COR-L47 (cell line): Measurements from ENCODE around the gene SLAMF6.
"Not testable (repeated sequence)": the region's sequence is repeated elsewhere in the genome, so short reads cannot be mapped to it uniquely, and the experiment has no call there.

Experiments
- DNase-seq: peaks from one replicate; lab custom pipeline; 2025; lab: John Stamatoyannopoulos, UW

The SLAMF6 gene

DNA sequence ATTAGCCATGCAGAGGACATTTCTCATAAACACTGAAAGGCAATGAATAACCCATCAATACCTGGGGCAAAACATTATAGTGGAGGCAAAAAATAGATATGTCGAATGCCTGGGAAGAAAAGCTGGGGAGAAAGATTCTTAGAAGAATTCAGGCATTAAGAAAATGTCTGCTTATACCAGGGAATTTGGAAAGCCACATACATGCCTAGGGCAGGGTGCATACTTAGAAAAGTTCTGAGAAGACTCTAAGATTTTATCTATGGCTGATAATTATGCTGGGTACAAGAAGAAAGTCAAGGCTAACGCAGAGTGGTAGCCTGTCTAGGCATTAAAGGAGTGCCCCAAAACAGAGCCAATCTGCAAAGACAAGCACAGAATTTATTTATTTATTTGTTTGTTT lies 18.4 kb downstream of the SLAMF6 start:
- no peak for DNase-seq

DNA sequence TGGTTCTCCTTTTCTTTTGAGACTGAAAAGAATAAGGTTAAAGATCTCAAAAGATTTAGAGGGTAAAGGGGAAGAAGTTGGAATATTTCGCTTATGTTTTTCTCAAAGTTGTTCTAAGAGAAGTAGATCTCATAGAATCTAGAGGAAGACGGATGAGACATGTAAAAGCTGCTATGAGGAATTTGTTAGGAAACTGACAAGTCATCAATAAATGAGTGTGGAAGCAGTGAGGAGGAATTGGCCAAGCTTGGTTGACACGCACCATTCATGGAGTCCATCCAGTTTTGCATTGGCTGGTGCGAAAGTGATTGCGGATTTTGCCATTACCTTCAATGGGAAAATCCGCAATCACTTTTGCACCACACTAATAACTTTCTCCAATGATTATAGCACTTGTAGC lies 20.0 kb downstream of the SLAMF6 start:
- no peak for DNase-seq

DNA sequence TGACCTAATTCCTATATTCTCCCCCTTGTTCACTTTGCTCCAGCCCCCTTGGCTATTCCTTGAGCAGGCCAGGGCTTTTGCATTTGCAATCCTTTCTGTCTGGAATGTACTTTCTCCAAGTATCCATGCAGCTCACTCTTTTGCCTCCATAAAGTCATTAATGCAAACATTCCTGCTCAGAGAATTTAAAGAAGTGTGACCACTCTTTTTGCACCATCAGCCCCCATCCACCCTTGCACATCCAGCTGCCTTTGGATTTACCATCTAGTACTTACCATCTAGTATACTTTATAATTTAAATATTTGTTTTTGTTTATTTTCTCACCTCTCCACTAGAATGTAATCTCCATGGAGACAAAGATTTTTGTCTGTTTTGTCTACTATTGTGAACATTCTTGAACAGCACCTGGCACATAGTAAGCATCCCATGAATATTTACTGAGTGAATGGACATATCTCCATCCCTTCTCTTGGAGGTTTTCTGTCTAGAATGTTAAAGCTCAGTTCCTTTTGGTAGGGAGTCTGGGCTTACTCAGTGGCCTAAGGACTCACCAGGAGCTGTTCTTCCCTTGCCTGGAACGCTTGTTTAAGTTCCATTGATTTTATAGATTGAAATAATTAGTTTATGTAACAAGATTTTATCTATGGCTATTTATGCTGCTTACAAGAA lies 22.6 kb downstream of the SLAMF6 start:
- DNase-seq = no peak

DNA sequence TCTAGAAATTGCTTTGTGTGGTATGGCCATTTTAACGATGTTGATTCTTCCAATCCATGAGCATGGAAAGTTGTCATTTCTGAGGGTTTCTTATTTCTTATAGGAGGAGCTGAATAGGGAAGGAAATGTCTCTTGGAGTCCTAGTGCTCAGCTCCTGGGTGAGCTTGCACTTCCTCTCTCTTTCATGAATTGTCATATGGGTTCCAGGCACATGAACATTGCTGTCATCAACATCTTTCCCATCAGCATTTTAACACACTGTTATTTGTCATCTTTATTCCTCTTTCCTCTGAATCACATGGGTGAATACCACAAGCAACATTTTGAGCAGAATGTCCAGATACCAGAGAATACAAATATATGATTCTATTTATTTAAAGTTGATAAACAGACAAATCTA lies 23.4 kb downstream of the SLAMF6 start:
- DNase-seq = no peak

DNA sequence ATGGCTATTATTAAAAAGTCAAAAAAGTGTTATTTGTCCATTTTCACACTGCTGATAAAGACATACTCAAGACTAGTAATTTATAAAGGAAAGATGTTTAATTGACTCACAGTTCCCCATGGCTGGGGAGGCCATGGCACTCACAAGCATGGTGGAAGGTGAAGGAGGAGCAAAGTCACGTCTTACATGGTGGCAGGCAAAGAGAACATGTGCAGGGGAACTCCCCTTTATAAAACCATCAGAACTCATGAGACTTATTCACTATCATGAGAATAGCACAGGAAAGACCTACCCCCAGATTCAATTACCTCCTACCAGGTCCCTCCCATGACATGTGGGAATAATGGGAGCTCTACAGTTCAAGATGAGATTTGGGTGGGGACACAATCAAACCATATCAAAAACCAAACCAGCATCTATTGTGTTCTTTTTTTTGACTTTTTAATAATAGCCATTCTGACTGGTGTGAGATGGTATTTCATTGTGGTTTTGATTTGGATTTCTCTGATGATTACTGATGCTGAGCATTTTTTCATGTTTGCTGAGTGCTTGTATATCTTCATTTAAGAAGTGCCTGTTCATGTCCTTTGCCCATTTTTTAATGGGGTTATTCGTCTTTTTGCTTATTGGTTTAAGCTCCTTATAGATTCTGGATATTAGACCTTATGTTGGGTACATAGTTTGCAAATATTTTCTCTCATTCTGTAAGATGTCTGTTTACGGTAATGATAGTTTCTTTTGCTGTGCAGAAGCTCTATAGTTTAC lies 24.6 kb downstream of the SLAMF6 start:
- not testable (repeated sequence) for DNase-seq

DNA sequence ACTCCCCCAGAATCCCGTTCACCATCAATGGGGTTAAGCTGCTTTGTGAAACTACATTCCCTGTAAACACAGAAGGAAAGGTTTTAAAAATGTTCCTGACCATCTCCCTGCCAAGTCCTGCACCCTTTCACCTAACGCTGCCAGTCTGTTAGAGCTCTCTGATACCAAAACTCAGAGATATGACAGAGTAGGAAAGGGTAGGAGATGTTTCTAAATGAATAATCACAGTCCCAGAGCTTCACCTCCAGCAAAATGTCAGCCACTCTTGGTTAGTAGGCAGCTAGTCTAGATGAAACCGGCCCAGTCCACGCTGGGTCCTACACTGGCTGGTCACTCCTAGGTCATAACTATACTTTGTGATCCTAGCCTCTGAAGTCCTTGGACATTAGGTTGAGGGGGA lies 26.7 kb downstream of the SLAMF6 start:
- DNase-seq = no peak

DNA sequence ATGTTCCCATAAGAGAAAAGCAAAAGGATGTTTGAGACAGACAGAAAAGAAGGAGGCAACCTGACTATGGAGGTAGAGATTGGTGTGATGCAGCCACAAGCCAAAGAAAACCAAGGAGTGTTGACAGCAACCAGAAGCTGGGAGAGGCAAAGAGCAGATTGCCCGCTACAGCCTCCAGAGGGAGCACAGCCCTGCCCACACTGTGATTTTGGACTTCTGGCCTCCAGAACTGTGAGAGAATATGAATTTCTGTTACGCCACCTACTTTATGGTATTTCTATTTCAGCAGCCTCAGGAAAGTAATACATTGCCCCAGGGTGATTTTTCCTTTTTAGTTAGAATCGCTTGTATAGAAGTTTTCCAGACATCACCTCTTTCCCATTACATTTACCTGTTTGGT lies 28.4 kb downstream of the SLAMF6 start:
- DNase-seq = no peak

DNA sequence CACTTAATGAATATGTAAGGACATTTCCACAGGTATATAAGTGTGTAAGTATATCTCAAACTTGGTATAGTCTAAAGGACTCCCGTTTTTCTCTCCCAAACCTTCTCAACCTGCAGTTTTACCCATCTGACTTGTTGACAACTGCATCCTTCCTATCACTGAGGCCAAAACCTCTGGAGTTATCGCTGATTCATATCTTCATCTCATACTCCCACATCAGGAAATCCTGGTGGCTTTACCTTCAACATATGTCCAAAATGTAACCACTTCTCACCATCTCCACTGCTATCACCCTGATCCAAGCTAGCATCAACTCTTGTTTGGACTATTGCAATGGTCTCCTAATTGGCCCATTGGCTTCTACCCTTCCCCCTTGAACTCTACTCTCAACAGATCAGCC lies 30.4 kb downstream of the SLAMF6 start:
- no peak for DNase-seq

DNA sequence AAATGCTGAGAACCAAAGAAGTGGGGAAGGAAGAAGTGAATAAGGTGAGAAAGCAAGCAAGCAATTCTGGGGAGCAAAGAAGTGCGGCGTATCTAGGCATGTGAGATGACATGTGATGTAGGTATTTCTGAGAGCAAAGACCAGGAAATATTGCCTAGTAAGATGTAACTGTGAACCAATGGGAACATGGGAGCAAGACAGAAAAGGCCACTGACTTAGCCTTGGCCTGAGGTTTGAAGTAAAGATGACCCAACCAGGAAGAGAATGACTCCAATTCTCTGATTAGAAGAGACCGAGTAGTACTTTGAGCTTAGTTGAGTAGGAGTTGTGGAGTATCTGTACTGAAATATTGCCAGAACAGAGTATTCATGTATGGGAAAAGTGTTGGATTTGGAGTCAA lies 31.1 kb downstream of the SLAMF6 start:
- DNase-seq = no peak

DNA sequence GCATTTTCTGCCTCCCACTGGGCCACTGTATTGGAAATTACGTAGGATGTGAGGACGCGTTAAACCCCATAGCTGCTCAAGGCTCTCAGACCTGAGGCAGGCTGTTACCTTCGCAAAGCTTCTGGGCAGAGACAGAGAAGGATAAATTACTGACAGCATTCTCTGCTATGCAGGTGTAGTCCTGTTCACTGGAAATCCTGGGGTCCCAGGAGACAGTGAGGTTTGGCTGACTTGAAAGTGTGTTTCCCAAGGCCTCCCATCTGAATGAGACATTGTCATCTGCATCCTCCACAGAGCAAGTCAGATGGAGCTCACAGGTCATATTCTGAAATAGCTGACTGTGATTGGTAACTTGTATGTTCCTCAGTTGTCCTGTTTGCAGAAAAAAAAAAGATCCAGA lies 32.0 kb downstream of the SLAMF6 start:
- DNase-seq = no peak

DNA sequence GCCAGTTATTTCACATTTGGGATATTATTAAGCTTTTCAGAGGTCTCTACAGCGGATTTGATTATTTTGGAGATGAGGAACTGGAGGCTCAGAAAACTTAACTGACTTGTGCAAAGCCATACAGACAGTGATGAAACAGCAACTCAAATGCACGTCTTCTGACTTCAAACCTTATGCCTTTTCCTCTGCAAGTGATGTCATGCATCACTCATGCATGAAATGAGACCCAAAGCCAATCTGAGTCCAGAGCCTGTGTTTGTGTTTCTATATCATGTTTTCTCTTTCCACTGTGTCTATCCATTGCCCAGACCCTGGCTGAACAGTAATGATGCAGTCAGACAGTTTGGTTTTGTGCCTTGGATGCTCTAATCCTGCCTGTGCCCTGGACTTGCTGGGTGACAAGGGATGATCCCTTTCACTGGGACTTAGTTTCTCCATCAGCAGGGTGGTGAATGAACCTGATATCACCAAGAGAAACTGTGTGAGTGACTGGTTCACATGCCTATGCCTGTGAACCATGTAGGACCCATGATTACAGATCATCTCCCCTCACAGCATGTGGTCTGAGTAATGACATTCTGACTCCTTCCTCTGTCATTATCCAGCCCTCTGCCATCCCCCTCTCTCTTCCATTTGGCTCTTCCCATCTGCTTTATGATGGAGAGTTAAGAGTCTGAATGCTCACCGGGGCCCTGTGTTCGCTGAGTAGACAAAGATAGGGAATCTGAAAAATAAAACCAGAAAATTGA lies 33.4 kb downstream of the SLAMF6 start:
- no peak for DNase-seq

DNA sequence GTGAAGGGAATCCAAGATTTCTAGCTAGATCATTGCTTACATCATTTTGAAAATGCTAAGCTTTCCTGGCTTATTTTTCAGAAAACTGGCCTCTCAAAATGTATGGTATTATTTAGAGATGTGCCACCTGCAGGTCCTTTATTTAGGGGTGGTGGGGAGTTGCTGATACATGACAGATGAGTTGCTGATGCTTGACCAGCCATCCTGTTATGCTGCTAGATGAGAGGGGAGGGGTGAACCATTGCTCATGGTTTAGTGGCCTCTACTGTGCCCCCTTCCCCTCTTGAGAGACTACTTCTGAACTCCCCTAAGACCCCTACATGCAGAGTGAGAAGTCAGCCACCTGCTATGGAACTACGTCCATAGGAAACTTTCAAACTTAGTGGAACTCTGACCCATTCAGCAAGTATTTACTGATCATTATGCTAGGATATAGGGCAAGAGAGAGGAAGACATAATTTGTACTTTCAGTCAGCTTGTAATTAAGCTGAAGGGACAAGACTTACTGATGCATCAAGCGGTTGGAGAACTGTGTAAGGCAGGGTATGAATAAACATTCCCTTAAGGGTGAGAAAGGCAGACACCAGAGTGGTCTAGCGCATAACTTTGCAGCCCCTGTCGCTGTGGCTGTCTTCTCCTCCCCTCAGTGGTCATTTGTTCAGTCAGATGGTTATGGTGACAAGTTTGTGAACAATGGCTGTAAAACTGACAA lies 34.6 kb downstream of the SLAMF6 start:
- no peak for DNase-seq

DNA sequence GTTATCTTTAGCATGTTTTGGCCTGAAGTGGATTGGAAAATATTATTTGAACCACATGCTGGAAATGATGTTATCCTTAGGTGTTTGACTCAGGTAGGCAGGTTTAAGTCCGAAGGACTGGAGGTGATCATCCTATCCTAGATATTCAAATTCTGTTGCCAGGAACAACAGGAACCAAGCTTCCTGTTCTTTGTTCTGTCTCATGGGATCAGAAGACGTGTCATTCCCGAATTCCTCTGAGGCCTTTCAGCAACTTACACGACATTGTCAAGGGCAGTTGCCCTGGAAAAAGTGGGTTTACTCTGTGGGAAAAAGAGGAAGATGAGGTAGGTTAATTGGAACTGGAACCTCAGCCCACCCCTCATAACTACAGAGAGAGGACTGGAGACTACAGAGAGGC lies 36.6 kb downstream of the SLAMF6 start:
- no peak for DNase-seq

DNA sequence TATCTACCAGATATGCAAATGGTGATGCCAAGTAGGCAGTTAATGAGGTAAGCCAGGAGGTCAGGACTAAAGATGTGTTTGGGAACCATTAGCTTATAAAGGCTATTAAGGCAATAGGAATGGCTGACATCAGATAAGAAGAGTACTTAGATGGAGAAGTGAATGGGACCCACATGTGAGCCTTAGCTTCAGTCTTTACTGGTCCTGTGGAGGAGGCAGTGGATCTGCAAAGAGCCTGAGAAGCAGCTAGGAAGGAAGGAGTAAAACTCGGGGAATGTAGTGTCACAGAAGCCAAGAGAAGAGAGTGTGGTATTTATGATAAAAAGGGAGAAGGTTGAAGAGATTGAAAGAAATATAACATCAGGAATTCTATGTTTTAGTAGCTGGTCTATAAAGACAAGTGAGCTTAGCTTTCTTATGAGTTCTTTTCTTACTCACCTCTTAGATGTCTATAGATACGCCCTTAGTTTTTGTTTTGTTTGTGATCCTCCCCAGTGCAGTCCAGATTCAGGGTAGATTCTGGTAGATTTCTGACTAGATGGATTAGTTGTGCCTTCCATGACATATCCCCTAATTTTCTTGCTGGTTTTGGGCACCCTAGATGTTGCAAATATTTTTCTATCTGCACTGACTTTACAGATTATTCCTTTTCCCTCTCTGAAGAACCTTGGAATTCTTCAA lies 39.4 kb downstream of the SLAMF6 start:
- DNase-seq = no peak

DNA sequence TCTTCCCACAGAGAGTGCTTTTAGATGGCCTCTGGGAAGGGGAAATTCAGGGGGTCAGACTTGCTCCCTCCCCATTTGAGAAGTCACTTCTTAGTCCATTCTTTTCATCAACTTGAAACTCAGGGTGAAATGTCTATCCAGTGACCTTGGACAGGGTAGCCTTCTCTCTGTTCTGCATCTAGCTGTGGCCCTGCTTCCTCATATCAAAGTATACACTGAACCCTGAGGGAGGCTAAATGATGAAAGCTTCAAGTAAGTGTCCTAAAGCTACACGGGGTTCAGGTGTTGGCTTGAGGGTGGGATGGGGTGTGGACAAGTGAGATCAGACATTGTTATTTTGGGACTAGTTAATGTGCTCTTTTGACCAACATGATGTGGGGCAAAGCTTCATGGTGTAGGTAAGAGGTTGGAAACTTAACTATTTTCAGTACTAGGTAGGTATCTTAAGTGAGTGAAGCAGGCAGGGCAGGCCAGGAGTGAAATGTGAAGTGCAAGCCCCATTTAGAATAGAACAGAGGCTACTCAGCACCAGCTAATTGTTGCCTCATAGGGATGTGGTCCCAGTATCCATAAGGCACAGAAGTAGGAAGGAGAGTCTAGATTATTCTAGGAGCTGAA lies 41.0 kb downstream of the SLAMF6 start:
- DNase-seq = no peak

DNA sequence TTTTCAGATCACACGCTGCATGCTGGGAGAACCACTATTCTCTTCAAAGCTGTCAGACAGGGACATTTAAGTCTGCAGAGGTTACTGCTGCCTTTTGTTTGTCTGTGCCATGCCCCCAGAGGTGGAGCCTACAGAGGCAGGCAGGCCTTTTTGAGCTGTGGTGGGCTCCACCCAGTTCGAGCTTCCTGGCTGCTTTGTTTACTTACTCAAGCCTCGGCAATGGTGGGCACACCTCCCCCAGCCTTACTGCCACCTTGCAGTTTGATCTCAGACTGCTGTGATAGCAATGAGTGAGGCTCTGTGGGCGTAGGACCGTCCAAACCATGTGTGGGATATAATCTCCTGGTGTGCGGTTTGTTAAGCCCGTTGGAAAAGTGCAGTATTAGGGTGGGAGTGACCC lies 42.3 kb downstream of the SLAMF6 start:
- not testable (repeated sequence) for DNase-seq

DNA sequence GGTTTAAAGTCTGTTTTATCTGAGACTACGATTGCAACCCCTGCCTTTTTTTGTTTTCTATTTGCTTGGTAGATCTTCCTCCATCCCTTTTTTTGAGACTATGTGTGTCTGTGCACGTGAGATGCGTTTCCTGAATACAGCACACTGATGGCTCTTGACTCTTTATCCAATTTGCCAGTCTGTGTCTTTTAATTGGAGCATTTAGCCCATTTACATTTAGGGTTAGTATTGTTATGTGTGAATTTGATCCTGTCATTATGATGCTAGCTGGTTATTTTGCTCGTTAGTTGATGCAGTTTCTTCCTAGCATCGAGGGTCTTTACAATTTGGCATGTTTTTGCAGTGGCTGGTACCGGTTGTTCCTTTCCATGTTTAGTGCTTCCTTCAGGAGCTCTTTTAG lies 44.0 kb downstream of the SLAMF6 start:
- DNase-seq = not testable (repeated sequence)

DNA sequence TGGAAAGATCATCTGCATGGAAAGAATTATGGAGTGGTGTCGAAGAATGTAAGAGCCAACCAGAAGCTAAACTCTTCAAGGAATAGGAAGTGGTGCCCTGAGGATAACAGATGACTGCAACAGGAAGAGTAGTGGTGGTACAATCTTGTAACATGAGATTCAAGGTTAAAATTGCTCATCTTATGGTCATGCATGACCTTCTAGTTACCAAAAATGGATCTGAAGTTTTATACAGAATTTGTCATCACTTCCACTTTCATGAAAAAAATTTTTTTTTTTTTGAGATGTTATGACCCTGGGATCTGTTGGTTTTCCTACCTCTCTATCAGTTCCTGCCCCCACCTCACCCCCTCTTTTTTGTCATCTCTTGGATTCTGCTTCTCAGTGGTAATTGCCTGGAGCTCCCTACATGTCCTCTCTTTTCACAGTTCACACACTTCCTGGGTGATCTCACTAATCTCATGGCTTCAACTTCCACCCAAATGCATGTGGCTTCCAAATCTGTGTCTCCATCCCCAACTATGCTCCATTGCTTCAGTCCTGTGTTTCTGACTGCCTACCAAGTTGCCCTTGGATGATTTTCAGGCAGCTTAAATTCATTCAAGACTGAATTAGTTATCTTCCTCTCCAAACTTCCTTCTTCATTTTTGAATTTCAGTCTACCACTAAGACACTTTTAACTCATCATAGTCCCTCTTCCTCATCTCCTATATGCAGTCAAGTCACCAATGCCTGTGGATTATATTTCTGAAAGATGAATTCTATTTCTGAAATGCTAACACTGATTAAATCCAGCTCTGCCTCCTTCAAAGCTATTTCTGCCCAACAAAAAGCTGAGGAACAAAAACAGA lies 48.4 kb downstream of the SLAMF6 start:
- DNase-seq = no peak

DNA sequence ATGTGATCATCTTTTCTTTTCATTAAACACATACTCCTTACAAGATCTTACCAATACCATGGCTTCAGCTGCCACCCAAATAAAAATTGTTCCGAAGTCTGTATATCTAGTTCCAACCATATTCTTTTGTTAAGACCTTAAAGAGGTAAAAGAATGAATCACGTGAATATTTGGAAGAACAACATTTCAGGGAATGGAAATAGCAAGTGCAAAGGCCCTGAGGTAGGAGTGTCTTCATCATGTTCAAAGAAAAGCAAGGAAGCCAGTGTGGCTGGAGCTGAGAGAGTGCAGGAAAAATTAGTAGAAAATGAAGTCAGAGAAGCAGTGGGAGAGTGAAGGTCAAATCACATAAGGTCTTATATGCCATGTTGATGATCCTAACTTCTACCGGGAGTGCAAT lies 50.9 kb downstream of the SLAMF6 start:
- DNase-seq = no peak

DNA sequence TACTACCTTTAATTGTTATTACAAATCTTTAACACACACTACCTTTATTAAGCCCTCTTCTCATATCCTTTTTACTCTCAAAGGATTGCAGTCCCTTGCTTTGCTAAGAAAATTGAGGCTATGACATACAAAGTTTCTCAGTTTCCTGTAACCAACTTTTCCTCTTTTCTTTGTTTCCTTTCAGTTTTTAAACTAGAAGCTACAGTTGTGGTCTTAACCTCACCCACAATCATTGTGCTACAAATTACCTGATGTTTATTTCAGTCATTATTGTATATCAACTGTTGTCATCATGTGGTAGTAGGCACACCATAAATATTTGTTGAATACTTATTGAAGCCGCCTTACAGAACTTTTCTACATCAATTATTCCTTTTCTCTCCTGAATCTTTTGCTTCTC lies 51.8 kb downstream of the SLAMF6 start:
- no peak for DNase-seq

DNA sequence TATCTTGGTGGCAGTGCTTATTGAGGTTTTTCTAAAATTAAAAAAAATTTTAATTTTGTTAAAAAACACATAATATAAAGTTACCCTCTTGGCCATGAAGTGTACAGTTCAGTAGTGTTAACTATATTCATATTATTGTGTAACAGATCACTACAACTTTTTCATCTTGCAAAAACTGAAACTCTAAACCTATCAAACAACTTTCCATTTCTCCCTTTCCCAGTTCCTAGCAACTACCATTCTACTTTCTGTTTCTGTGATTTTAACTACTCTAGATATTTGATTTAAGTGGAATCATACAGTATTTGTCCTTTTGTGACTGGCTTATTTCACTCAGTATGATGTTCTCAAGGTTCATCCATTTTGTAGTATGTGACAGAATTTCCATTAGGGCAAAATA lies 55.5 kb downstream of the SLAMF6 start:
- no peak for DNase-seq
